ENCODE results near the gene GFI1B. TPM values are rescaled to one million over a fixed set of nuclear protein-coding genes. Genes with fewer than 3 reads are reported as not detected.

The GFI1B gene
- total RNA-seq (2022): 0.79 and 1.3 TPM in 2 replicates
- percentile 19 among the genes with signal in this experiment for Bru-seq, nascent RNA
- BruChase-seq, experiment 1, labeled RNA remaining after a 2-hour chase: percentile 17 among the genes with signal in this experiment
- BruChase-seq, experiment 2, labeled RNA remaining after a 6-hour chase: percentile 19 among the genes with signal in this experiment
- long read RNA-seq, partial matches to known transcripts: 0 of 2 reads
- long read RNA-seq, other reads (novel, unspliced or antisense): 2 of 2 reads

DNA sequence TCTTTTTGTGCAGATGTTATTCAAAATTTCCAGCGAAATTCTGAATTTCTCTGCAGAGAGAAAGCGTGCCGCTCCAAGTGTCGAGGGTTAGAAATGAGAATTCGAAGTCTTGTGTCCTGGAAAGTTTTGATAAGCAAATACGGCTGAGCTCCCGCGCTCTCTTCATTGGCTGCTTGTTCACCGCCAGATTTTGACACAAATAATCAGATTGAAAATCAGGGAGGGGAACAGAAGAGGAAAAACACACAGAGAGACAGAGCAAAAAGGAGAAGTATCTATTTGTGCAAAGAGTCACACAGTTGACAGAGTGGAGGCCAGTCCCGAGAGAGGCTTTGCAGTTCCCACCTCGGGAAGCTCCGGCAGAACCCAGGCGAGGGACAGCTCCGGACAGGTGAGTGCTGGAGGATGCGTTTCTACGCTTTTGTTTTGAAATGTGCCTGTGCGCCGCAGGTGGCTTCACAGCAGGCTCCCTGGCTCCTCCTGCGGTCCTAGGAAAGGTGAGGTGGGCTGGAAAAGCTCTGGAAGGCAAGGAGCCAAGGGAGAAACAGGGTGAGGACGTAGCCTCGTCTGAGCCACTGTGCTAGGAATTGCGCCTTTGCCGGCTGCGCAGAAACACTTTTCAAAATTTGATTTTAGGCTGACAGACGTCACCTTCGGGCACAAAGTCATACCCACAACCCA, at the start of gene GFI1B:
Gene GFI1B, plus strand, starts transcription at position 244 of the 681 bp plus-strand sequence. CDS start 7,985 bp downstream, outside the sequence.
- DNase-seq: peak in 1 of 2 experiments; percentile 23
- no peak within 1 kb of the TSS for H3K4me3 ChIP-seq (ENCODE audit: low read depth, low read length)
- peaks cover 3% of the 10 kb centered on the region for H3K27me3 Mint-ChIP-seq (ENCODE audit: insufficient read depth, unreplicated experiment)
- no peaks in the 10 kb centered on the region for H3K36me3 ChIP-seq (ENCODE audit: control insufficient read depth, insufficient read depth, low read length)
- ChIA-PET CTCF (interaction anchor here (1.7 to 1.9 kb wide), 2 partner anchors 44 to 52 kb away, joined by 6 to 7 read pairs; partner anchors contain the start of gene GTF3C5), POLR2A (no interaction called here)
- no peaks in the 10 kb centered on the region for H3K36me3 Mint-ChIP-seq (ENCODE audit: insufficient read depth, unreplicated experiment)
- no peaks in the 10 kb centered on the region for H3K9me3 ChIP-seq
- H3K27ac Mint-ChIP-seq (ENCODE audit: unreplicated experiment): peak within 1 kb of the TSS; percentile 58
- BruUV-seq (replicated peaks): no TSS peak
- H3K4me1 Mint-ChIP-seq (ENCODE audit: low read depth, unreplicated experiment): peaks cover 14% of the 10 kb centered on the region
- peaks cover 23% of the 10 kb centered on the region for H3K4me1 ChIP-seq
- peak within 1 kb of the TSS; percentile 30 for H3K4me3 Mint-ChIP-seq (ENCODE audit: unreplicated experiment)
- intact Hi-C loops (cut with micrococcal nuclease; ENCODE audit: unreplicated experiment): no loop called here
- TF ChIP-seq, protein P1, sequence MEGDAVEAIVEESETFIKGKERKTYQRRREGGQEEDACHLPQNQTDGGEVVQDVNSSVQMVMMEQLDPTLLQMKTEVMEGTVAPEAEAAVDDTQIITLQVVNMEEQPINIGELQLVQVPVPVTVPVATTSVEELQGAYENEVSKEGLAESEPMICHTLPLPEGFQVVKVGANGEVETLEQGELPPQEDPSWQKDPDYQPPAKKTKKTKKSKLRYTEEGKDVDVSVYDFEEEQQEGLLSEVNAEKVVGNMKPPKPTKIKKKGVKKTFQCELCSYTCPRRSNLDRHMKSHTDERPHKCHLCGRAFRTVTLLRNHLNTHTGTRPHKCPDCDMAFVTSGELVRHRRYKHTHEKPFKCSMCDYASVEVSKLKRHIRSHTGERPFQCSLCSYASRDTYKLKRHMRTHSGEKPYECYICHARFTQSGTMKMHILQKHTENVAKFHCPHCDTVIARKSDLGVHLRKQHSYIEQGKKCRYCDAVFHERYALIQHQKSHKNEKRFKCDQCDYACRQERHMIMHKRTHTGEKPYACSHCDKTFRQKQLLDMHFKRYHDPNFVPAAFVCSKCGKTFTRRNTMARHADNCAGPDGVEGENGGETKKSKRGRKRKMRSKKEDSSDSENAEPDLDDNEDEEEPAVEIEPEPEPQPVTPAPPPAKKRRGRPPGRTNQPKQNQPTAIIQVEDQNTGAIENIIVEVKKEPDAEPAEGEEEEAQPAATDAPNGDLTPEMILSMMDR (IDR thresholded peaks at IDR 0.05; ENCODE audit: insufficient read depth in 1 of 2, low read depth in 1 of 2, low read length in 1 of 2, severe bottlenecking in 1 of 2, unreplicated experiment in 1 of 2): no peak
- H3K27me3 ChIP-seq (replicated peaks; ENCODE audit: control insufficient read depth, insufficient read depth, low read length): no peaks in the 10 kb centered on the region
- no peaks in the 10 kb centered on the region for H3K9me3 Mint-ChIP-seq (ENCODE audit: unreplicated experiment)

DNA sequence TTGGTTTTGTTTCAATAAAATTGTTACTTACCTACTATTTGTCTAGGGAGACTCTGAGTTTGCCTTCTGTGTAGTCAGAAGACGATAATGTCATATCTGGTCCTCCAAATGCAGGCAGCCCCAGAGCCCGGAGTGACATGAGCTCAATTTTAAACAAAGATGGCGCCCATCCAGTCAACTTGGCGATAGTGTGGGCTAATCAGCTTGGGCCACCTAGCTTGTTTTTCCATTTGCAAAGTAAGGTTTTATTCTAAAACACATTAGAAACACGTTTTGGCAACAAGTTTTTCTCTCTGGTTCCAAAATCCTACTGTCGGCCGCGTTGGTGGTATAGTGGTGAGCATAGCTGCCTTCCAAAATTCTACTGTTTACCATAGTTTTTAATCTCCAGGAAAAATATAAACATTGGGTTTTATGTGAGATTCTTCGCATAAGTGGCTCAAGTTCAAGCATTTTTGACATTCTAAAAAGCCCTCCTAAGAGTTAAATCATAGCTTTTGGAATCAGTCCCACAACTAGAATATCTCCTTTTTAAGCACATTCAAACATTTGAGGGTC, 47.2 kb upstream of the GFI1B start:
- peaks cover 7% of the 10 kb centered on the region for H3K36me3 Mint-ChIP-seq (ENCODE audit: insufficient read depth, unreplicated experiment)
- no peak overlapping the region for H3K27ac Mint-ChIP-seq (ENCODE audit: unreplicated experiment)

DNA sequence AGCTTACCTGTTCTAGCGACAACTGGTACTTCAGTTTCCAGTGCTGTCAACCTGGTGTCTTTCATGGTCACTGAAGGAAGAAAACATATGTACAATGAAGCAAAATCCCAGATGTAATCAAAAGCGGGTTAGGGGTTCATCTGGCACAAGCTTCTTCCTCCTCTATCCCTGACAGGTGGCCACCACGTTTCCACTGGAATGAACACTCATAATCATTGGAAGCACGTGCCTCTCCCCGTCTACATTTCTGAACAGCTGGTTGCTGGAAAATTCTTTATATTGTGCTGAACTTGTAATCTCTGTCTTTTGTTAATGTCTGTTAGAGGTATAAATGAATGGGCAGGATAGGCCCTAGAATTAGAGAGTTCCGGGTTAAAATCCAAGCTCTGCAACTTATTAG, 43.5 kb upstream of the GFI1B start:
- Mint-ChIP-seq H3K27me3 (ENCODE audit: insufficient read depth, unreplicated experiment) (no peaks in the 10 kb centered on the region), H3K9me3 (ENCODE audit: unreplicated experiment) (no peaks in the 10 kb centered on the region), H3K4me3 (ENCODE audit: unreplicated experiment) (no peak overlapping the region), H3K27ac (ENCODE audit: unreplicated experiment) (no peak overlapping the region), H3K36me3 (ENCODE audit: insufficient read depth, unreplicated experiment) (no peaks in the 10 kb centered on the region), H3K4me1 (ENCODE audit: low read depth, unreplicated experiment) (no peaks in the 10 kb centered on the region)
- intact Hi-C loops (cut with micrococcal nuclease; ENCODE audit: unreplicated experiment): no loop called here
- no peaks in the 10 kb centered on the region for H3K9me3 ChIP-seq
- BruUV-seq (replicated peaks): no TSS peak
- DNase-seq: no peak
- ChIA-PET POLR2A (no interaction called here), CTCF (interaction anchor here (1.0 kb wide), 1 partner anchor 32 kb away, joined by 3 read pairs; no protein-coding TSS in a partner anchor)
- H3K36me3 ChIP-seq (ENCODE audit: control insufficient read depth, insufficient read depth, low read length): no peaks in the 10 kb centered on the region; the same call in 1 of the 2 replicates
- TF ChIP-seq, protein P1 (IDR thresholded peaks at IDR 0.05; ENCODE audit: insufficient read depth in 1 of 2, low read depth in 1 of 2, low read length in 1 of 2, severe bottlenecking in 1 of 2, unreplicated experiment in 1 of 2): no peak
- H3K4me3 ChIP-seq (ENCODE audit: low read depth, low read length): no peak overlapping the region
- H3K27me3 ChIP-seq (replicated peaks; ENCODE audit: control insufficient read depth, insufficient read depth, low read length): no peaks in the 10 kb centered on the region
- H3K4me1 ChIP-seq: no peaks in the 10 kb centered on the region

More for the DNA sequence above, 47.2 kb upstream of the GFI1B start:
- POLR2A ChIA-PET: no interaction called here
- no peaks in the 10 kb centered on the region for H3K27me3 ChIP-seq (replicated peaks; ENCODE audit: control insufficient read depth, insufficient read depth, low read length)
- TF ChIP-seq, protein P1 (IDR thresholded peaks at IDR 0.05; ENCODE audit: insufficient read depth in 1 of 2, low read depth in 1 of 2, low read length in 1 of 2, severe bottlenecking in 1 of 2, unreplicated experiment in 1 of 2): no peak
- Mint-ChIP-seq H3K27me3 (ENCODE audit: insufficient read depth, unreplicated experiment) (no peaks in the 10 kb centered on the region), H3K9me3 (ENCODE audit: unreplicated experiment) (no peaks in the 10 kb centered on the region), H3K4me3 (ENCODE audit: unreplicated experiment) (no peak overlapping the region), H3K4me1 (ENCODE audit: low read depth, unreplicated experiment) (no peaks in the 10 kb centered on the region)
- no peaks in the 10 kb centered on the region for H3K9me3 ChIP-seq
- intact Hi-C loops (cut with micrococcal nuclease; ENCODE audit: unreplicated experiment): no loop called here
- no peak for DNase-seq
- no peaks in the 10 kb centered on the region; the same call in 1 of the 2 replicates for H3K36me3 ChIP-seq (ENCODE audit: control insufficient read depth, insufficient read depth, low read length)
- H3K4me3 ChIP-seq (ENCODE audit: low read depth, low read length): no peak overlapping the region
- H3K4me1 ChIP-seq: no peaks in the 10 kb centered on the region
- no TSS peak for BruUV-seq (replicated peaks)
- CTCF ChIA-PET: interaction anchor here (0.6 kb wide), 1 partner anchor 10 kb away, joined by 3 read pairs; no protein-coding TSS in a partner anchor
